HEK293 (cell line): ENCODE results near the gene GJB2.
"Not testable (repeated sequence)": the region's sequence is repeated elsewhere in the genome, so short reads cannot be mapped to it uniquely, and the experiment has no call there.

Experiments
- CTCF ChIA-PET: fragments of 350-600 bp; formaldehyde crosslinking; extraction: SDS; loops from one replicate; lab custom pipeline; 2021; ENCODE audit warnings: antibody characterized with exemption; lab: Yijun Ruan, JAX
- POLR2A ChIA-PET: fragments of 300-600 bp; formaldehyde crosslinking; extraction: SDS; loops from one replicate; lab custom pipeline; 2020; ENCODE audit warnings: antibody characterized with exemption, inconsistent platforms; lab: Yijun Ruan, JAX
- H3K27ac ChIP-seq: fragments of 200-500 bp; sonication (Bioruptor generic); 2 replicates; pipeline ENCODE4 v1.5.1; 2014; ENCODE audit warnings: low read depth, low read length, control low read depth, inconsistent platforms; ENCODE audit errors: extremely low read depth
- H3K36me3 ChIP-seq, 2 experiments: fragments of 200-500 bp in 1 of 2; sonication (Bioruptor generic) in 1 of 2; 1 replicate in 1 of 2; 2 replicates in 1 of 2; pipeline ENCODE4 v1.5.1; 2014 to 2017; ENCODE audit warnings: inconsistent platforms in 2 of 2, low read length in 2 of 2; ENCODE audit not compliant: control insufficient read depth in 2 of 2, insufficient read depth in 1 of 2
- H3K4me1 ChIP-seq: fragments of 200-500 bp; sonication (Bioruptor generic); 2 replicates; pipeline ENCODE4 v1.5.1; 2014; ENCODE audit warnings: mild to moderate bottlenecking, low read length, inconsistent platforms; ENCODE audit not compliant: control insufficient read depth, insufficient read depth
- H3K4me3 ChIP-seq: 2 replicates; pipeline ENCODE4 v1.5.1; 2011; ENCODE audit warnings: low read depth, mild to moderate bottlenecking, control low read depth, low read length, moderate library complexity
- H3K9me3 ChIP-seq: fragments of 200-500 bp; sonication (Bioruptor generic); 2 replicates; pipeline ENCODE4 v1.5.1; 2014; ENCODE audit warnings: low read depth, low read length, inconsistent platforms; ENCODE audit not compliant: control insufficient read depth, insufficient read depth
- GFI1B ChIP-seq: fragments of 450-650 bp; formaldehyde crosslinking; IDR thresholded peaks from 2 replicates; pipeline ENCODE4 v1.5.1; 2016; ENCODE audit warnings: missing biosample characterization, missing genetic modification characterization
- GLIS1 ChIP-seq: fragments of 450-650 bp; formaldehyde crosslinking; IDR thresholded peaks from 2 replicates; pipeline ENCODE4 v1.5.1; 2016; ENCODE audit warnings: missing biosample characterization, missing genetic modification characterization
- KLF9 ChIP-seq: fragments of 450-650 bp; formaldehyde crosslinking; IDR thresholded peaks from 2 replicates; pipeline ENCODE4 v1.5.1; 2016; ENCODE audit warnings: missing biosample characterization, missing genetic modification characterization, low read depth
- REPIN1 ChIP-seq: fragments of 450-650 bp; formaldehyde crosslinking; IDR thresholded peaks from 2 replicates; pipeline ENCODE4 v1.5.1; 2017; ENCODE audit warnings: missing biosample characterization, missing genetic modification characterization, low read depth
- TRIM28 ChIP-seq: IDR thresholded peaks from 2 replicates; pipeline ENCODE4 v1.6.1; 2011; ENCODE audit warnings: low read length, control low read depth, borderline replicate concordance
- YY1 ChIP-seq: fragments of 450-650 bp; formaldehyde crosslinking; IDR thresholded peaks from 2 replicates; pipeline ENCODE4 v1.5.1; 2018; ENCODE audit warnings: missing biosample characterization, missing genetic modification characterization
- ZNF121 ChIP-seq: fragments of 450-650 bp; formaldehyde crosslinking; IDR thresholded peaks from 2 replicates; pipeline ENCODE4 v1.5.1; 2016; ENCODE audit warnings: missing biosample characterization, missing genetic modification characterization
- ZNF146 ChIP-seq: fragments of 450-650 bp; formaldehyde crosslinking; IDR thresholded peaks from 2 replicates; pipeline ENCODE4 v1.5.1; 2016; ENCODE audit warnings: missing biosample characterization, missing genetic modification characterization
- ZNF24 ChIP-seq: fragments of 450-650 bp; formaldehyde crosslinking; IDR thresholded peaks from 2 replicates; pipeline ENCODE4 v1.5.1; 2016; ENCODE audit warnings: missing biosample characterization, missing genetic modification characterization
- ZNF335 ChIP-seq: fragments of 450-650 bp; formaldehyde crosslinking; conservative IDR thresholded peaks from 2 replicates; pipeline ENCODE4 v1.5.1; 2016; ENCODE audit warnings: missing biosample characterization, missing genetic modification characterization
- ZNF366 ChIP-seq: fragments of 450-650 bp; formaldehyde crosslinking; conservative IDR thresholded peaks from 2 replicates; pipeline ENCODE4 v1.5.1; 2016; ENCODE audit warnings: missing biosample characterization, missing genetic modification characterization
- ZNF37A ChIP-seq: fragments of 450-650 bp; IDR thresholded peaks from 2 replicates; pipeline ENCODE4 v1.5.1; 2018; ENCODE audit warnings: missing biosample characterization, missing genetic modification characterization
- ZNF416 ChIP-seq: fragments of 450-650 bp; formaldehyde crosslinking; IDR thresholded peaks from 2 replicates; pipeline ENCODE4 v1.5.1; 2016; ENCODE audit warnings: missing biosample characterization, missing genetic modification characterization
- ZNF48 ChIP-seq: fragments of 450-650 bp; formaldehyde crosslinking; IDR thresholded peaks from 2 replicates; pipeline ENCODE4 v1.5.1; 2016; ENCODE audit warnings: missing biosample characterization, missing genetic modification characterization
- ZNF514 ChIP-seq: fragments of 450-650 bp; formaldehyde crosslinking; IDR thresholded peaks from 2 replicates; pipeline ENCODE4 v1.5.1; 2016; ENCODE audit warnings: missing biosample characterization, missing genetic modification characterization
- ZNF555 ChIP-seq: fragments of 450-650 bp; formaldehyde crosslinking; conservative IDR thresholded peaks from 2 replicates; pipeline ENCODE4 v1.5.1; 2017; ENCODE audit warnings: missing biosample characterization, mild to moderate bottlenecking, missing genetic modification characterization, inconsistent platforms
- ZSCAN23 ChIP-seq: fragments of 450-650 bp; formaldehyde crosslinking; IDR thresholded peaks from 2 replicates; pipeline ENCODE4 v1.5.1; 2016; ENCODE audit warnings: missing biosample characterization, missing genetic modification characterization
- TF ChIP-seq, protein P1 (sequence below): fragments of 450-650 bp; formaldehyde crosslinking; IDR thresholded peaks from 2 replicates; pipeline ENCODE4 v1.5.1; 2016; ENCODE audit warnings: missing biosample characterization, missing genetic modification characterization
- TF ChIP-seq, protein P2 (sequence below): fragments of 450-650 bp; formaldehyde crosslinking; IDR thresholded peaks from 2 replicates; pipeline ENCODE4 v1.5.1; 2016; ENCODE audit warnings: missing biosample characterization, missing genetic modification characterization
- TF ChIP-seq, protein P3 (sequence below): fragments of 450-650 bp; IDR thresholded peaks from 2 replicates; pipeline ENCODE4 v1.5.1; 2018; ENCODE audit warnings: missing biosample characterization, missing genetic modification characterization
- TF ChIP-seq, protein P4 (sequence below): fragments of 450-650 bp; formaldehyde crosslinking; IDR thresholded peaks from 2 replicates; pipeline ENCODE4 v1.5.1; 2016; ENCODE audit warnings: missing biosample characterization, missing genetic modification characterization

GJB2 gene

DNA sequence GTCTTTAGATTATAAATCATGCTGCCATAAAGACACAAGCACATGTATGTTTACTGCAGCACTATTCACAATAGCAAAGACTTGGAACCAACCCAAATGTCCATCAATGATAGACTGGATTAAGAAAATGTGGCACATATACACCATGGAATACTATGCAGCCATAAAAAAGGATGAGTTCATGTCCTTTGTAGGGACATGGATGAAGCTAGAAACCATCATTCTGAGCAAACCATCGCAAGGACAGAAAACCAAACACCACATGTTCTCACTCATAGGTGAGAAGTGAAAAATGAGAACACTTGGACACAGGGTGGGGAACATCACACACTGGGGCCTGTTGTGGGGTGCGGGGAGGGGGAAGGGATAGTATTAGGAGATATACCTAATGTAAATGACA lies 39.4 kb downstream of the GJB2 start:
- H3K36me3 ChIP-seq, H3K4me1 ChIP-seq, H3K9me3 ChIP-seq, POLR2A ChIA-PET, H3K27ac ChIP-seq, H3K4me3 ChIP-seq: not testable (repeated sequence)
- TF ChIP-seq, protein P1, sequence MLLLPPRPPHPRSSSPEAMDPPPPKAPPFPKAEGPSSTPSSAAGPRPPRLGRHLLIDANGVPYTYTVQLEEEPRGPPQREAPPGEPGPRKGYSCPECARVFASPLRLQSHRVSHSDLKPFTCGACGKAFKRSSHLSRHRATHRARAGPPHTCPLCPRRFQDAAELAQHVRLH, result peak; percentile 80
- peak; percentile 99 for TF ChIP-seq ZNF146
- CTCF ChIA-PET, result interaction anchor here (0.6 to 0.7 kb wide), 2 partner anchors 118 to 247 kb away, joined by 3 read pairs; no protein-coding TSS in a partner anchor

DNA sequence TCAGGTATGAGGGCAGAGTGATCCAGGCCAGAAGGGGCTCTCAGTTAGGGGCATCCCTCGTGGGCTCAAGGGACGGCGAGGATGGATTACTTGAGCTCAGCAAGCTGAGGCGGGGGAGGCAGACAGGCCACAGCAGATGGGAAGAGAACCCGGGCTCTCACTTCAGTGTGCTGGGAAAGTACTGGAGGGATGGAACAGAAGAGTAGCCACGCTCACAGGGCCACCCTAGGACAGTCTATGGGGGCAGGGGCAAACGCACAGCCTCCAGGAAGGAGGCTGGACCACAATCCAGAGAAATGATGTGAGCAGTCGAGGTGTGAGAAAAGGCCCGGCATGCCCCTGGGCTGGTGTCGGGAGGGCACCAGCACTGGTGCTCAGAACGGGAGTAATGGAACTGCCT lies 41.1 kb downstream of the GJB2 start:
- Histone ChIP-seq H3K4me1 (no peaks in the 10 kb centered on the region), H3K27ac (no peak overlapping the region), H3K4me3 (no peak overlapping the region), H3K9me3 (no peaks in the 10 kb centered on the region), H3K36me3 (no peaks in the 10 kb centered on the region)
- TF ChIP-seq ZNF48 (tag by site-specific recombination) (no peak), ZNF555 (tag by site-specific recombination) (no peak), GFI1B (tag by site-specific recombination) (no peak), YY1 (tag by site-specific recombination) (no peak), TRIM28 (no peak), ZSCAN23 (tag by site-specific recombination) (no peak), KLF9 (tag by site-specific recombination) (no peak), ZNF335 (tag by site-specific recombination) (no peak), ZNF514 (tag by site-specific recombination) (no peak), ZNF121 (no peak), ZNF37A (tag by site-specific recombination) (no peak)
- TF ChIP-seq, protein P2, sequence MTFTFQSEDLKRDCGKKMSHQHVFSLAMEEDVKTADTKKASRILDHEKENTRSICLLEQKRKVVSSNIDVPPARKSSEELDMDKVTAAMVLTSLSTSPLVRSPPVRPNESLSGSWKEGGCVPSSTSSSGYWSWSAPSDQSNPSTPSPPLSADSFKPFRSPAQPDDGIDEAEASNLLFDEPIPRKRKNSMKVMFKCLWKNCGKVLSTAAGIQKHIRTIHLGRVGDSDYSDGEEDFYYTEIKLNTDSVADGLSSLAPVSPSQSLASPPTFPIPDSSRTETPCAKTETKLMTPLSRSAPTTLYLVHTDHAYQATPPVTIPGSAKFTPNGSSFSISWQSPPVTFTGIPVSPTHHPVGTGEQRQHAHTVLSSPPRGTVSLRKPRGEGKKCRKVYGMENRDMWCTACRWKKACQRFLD (tag by site-specific recombination), result no peak
- TF ChIP-seq, protein P3, sequence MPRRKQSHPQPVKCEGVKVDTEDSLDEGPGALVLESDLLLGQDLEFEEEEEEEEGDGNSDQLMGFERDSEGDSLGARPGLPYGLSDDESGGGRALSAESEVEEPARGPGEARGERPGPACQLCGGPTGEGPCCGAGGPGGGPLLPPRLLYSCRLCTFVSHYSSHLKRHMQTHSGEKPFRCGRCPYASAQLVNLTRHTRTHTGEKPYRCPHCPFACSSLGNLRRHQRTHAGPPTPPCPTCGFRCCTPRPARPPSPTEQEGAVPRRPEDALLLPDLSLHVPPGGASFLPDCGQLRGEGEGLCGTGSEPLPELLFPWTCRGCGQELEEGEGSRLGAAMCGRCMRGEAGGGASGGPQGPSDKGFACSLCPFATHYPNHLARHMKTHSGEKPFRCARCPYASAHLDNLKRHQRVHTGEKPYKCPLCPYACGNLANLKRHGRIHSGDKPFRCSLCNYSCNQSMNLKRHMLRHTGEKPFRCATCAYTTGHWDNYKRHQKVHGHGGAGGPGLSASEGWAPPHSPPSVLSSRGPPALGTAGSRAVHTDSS (tag by site-specific recombination), result no peak
- TF ChIP-seq, protein P4, sequence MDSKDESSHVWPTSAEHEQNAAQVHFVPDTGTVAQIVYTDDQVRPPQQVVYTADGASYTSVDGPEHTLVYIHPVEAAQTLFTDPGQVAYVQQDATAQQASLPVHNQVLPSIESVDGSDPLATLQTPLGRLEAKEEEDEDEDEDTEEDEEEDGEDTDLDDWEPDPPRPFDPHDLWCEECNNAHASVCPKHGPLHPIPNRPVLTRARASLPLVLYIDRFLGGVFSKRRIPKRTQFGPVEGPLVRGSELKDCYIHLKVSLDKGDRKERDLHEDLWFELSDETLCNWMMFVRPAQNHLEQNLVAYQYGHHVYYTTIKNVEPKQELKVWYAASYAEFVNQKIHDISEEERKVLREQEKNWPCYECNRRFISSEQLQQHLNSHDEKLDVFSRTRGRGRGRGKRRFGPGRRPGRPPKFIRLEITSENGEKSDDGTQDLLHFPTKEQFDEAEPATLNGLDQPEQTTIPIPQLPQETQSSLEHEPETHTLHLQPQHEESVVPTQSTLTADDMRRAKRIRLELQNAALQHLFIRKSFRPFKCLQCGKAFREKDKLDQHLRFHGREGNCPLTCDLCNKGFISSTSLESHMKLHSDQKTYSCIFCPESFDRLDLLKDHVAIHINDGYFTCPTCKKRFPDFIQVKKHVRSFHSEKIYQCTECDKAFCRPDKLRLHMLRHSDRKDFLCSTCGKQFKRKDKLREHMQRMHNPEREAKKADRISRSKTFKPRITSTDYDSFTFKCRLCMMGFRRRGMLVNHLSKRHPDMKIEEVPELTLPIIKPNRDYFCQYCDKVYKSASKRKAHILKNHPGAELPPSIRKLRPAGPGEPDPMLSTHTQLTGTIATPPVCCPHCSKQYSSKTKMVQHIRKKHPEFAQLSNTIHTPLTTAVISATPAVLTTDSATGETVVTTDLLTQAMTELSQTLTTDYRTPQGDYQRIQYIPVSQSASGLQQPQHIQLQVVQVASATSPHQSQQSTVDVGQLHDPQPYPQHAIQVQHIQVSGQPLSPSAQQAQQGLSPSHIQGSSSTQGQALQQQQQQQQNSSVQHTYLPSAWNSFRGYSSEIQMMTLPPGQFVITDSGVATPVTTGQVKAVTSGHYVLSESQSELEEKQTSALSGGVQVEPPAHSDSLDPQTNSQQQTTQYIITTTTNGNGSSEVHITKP, result no peak
- ChIA-PET CTCF (no interaction called here), POLR2A (no interaction called here)

DNA sequence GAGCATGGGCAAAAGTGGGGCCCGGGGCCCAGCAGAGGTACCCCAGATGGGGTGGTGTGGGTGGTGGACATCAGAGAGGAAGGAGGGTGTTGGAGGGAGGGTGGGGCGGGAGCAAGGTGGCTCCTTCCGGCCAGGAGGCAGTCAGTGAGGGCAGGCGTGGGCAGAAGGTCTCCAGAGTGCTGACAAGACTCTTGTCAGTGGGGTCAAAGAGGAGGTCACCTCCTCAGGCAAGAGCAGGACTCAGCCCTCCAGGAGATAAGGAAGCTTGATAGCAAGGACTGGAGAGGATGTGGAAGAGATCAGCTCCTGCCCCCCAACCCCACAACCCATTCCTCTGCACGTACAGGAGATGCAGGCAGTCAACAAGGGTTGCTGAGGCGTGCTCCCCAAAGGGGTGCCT lies 41.7 kb downstream of the GJB2 start:
- CTCF ChIA-PET, result no interaction called here
- H3K9me3 ChIP-seq, result no peaks in the 10 kb centered on the region
- no peak for TF ChIP-seq GLIS1
- no peak for TF ChIP-seq ZNF24 (tag by site-specific recombination)
- no peak for TF ChIP-seq ZNF366 (tag by site-specific recombination)
- no peak for TF ChIP-seq REPIN1 (tag by site-specific recombination)
- no peak for TF ChIP-seq ZNF416
- TF ChIP-seq, all 188 proteins: peak for 0
- H3K4me3 ChIP-seq, result no peak overlapping the region
- no peak overlapping the region for H3K27ac ChIP-seq
- H3K4me1 ChIP-seq, result no peaks in the 10 kb centered on the region
- POLR2A ChIA-PET, result no interaction called here
- no peaks in the 10 kb centered on the region for H3K36me3 ChIP-seq
